Naive thymus-derived CD4-positive, alpha-beta T cell (primary cell): Measurements from ENCODE around the gene RARG. TPM values are rescaled to one million over a fixed set of nuclear protein-coding genes. Genes with fewer than 3 reads are reported as not detected.
A peak's percentile ranks its signal among the peaks of the same experiment; 100 is the strongest.
"Not testable (repeated sequence)": the region's sequence is repeated elsewhere in the genome, so short reads cannot be mapped to it uniquely, and the experiment has no call there.

Experiments
- ATAC-seq: fragments of 150-1000 bp; cut with Tn5 transposase; 2 replicates; pipeline ENCODE4 v1.10.0; 2021; ENCODE audit warnings: mild to moderate bottlenecking, moderate library complexity
- CTCF ChIA-PET: fragments of 350-600 bp; sonication (Branson Sonifier 250); formaldehyde crosslinking; loops from one replicate; lab custom pipeline; 2021; ENCODE audit warnings: antibody characterized with exemption; lab: Charles Lee
- POLR2A ChIA-PET: fragments of 350-600 bp; sonication (Branson Sonifier 250); formaldehyde crosslinking; loops from one replicate; lab custom pipeline; 2021; ENCODE audit warnings: antibody characterized with exemption, inconsistent platforms; lab: Charles Lee
- DNase-seq, 9 donors: peaks; one replicate each; pipeline versions ENCODE4 v3.0.0 to v3.0.0-alpha.2; 2020 to 2022; ENCODE audit warnings: mixed read lengths in 1 of 9
- H3K27ac ChIP-seq: one replicate; pipeline ENCODE4 v1.7.0; 2013; ENCODE audit warnings: mild to moderate bottlenecking, low read depth, low read length, moderate library complexity
- H3K27me3 ChIP-seq, 2 donors: one replicate each; pipeline ENCODE4 v1.7.0; 2013; ENCODE audit warnings: low read length in 2 of 2, mild to moderate bottlenecking in 2 of 2, moderate library complexity in 2 of 2; ENCODE audit not compliant: control insufficient read depth in 2 of 2, insufficient read depth in 2 of 2
- H3K36me3 ChIP-seq, 3 experiments: 1 replicate in 2 of 3; 2 replicates in 1 of 3; pipeline ENCODE4 v1.7.0; 2013; ENCODE audit warnings: low read length in 3 of 3, mild to moderate bottlenecking in 3 of 3, moderate library complexity in 1 of 3; ENCODE audit not compliant: insufficient read depth in 3 of 3, control insufficient read depth in 2 of 3
- H3K4me1 ChIP-seq, 2 donors: one replicate each; pipeline ENCODE4 v1.7.0; 2013; ENCODE audit warnings: low read length in 2 of 2, mild to moderate bottlenecking in 2 of 2, moderate library complexity in 1 of 2; ENCODE audit not compliant: control insufficient read depth in 2 of 2, insufficient read depth in 2 of 2
- H3K4me3 ChIP-seq: 2 replicates; pipeline ENCODE4 v1.7.0; 2013; ENCODE audit warnings: mild to moderate bottlenecking, low read length
- H3K9me3 ChIP-seq, 3 experiments: 1 replicate in 2 of 3; 2 replicates in 1 of 3; pipeline ENCODE4 v1.7.0; 2013; ENCODE audit warnings: low read length in 3 of 3; ENCODE audit not compliant: control insufficient read depth in 2 of 3
- H3K27ac Mint-ChIP-seq, 9 donors: one replicate each; pipeline ENCODE4 v1.8.0; 2020 to 2022; ENCODE audit warnings: mixed read lengths in 9 of 9, mild to moderate bottlenecking in 8 of 9, moderate library complexity in 5 of 9, inconsistent platforms in 2 of 9
- H3K27me3 Mint-ChIP-seq, 5 donors: one replicate each; pipeline ENCODE4 v1.8.0; 2021 to 2022; ENCODE audit warnings: mixed read lengths in 5 of 5, mild to moderate bottlenecking in 1 of 5
- H3K36me3 Mint-ChIP-seq, 5 donors: one replicate each; pipeline ENCODE4 v1.8.0; 2020 to 2022; ENCODE audit warnings: mixed read lengths in 5 of 5, mild to moderate bottlenecking in 3 of 5, inconsistent platforms in 1 of 5
- H3K4me1 Mint-ChIP-seq, 7 donors: one replicate each; pipeline ENCODE4 v1.8.0; 2020 to 2022; ENCODE audit warnings: mixed read lengths in 7 of 7, mild to moderate bottlenecking in 3 of 7, inconsistent platforms in 1 of 7
- H3K4me3 Mint-ChIP-seq, 10 donors: one replicate each; pipeline ENCODE4 v1.8.0; 2020 to 2022; ENCODE audit warnings: mild to moderate bottlenecking in 10 of 10, mixed read lengths in 10 of 10, moderate library complexity in 6 of 10, inconsistent platforms in 2 of 10
- H3K9me3 Mint-ChIP-seq, 11 donors: one replicate each; pipeline ENCODE4 v1.8.0; 2020 to 2022; ENCODE audit warnings: mixed read lengths in 11 of 11, mild to moderate bottlenecking in 4 of 11, inconsistent platforms in 1 of 11, moderate library complexity in 1 of 11
- intact Hi-C, 2 donors: fragments of 100-400 bp; cut with micrococcal nuclease; formaldehyde crosslinking; loops; one replicate each; pipeline ENCODE4 v1.15.1; 2023
- polyA plus RNA-seq, 2 donors: library from polyadenylated mRNA; unstranded; fragments of 300-500 nt; fragmentation: Illumina TruSeq; gene quantifications; one replicate each; pipeline ENCODE4 v1.2.3, GENCODE V29; 2021
- total RNA-seq, 6 experiments: library from RNA in 5 of 6; stranded (reverse) in 5 of 6; gene quantifications; 1 replicate in 5 of 6; 2 replicates in 1 of 6; pipeline ENCODE4 v1.2.3 and lab custom pipeline; 2021 to 2026

Gene RARG
- total and polyA plus RNA-seq, 7 experiments from 2014 or later: 6.4 to 73.1 (median 22.5) TPM

DNA sequence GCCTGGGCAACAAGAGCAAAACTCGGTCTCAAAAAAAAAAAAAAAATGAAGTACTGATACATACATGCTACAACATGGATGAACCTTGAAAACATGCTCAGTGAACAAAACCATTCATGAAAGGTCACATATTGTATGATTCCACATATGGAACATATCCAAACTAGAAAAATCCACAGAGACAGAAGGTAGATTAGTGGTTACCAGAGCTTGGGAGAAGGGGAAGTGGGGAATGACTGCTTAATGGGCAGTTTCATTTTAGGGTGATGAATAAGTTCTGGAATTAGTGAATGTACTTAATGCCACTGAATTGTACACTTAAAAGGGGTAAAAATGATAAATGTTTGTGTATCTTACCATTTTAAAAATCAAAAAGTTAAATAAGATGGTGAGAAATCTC is 27.7 kb downstream of the RARG start:
- CTCF ChIA-PET: interaction anchor here (0.8 to 10.2 kb wide), 6 partner anchors 7 to 1084 kb away, joined by 3 to 88 read pairs (median 4); partner anchors contain the start of gene ITGB7
- Histone ChIP-seq H3K27me3 (no peaks in the 10 kb centered on the region), H3K36me3 (peaks cover 6 to 7% (median 6%) of the 10 kb centered on the region in 3 experiments), H3K4me3 (no peak overlapping the region), H3K9me3 (no peaks in the 10 kb centered on the region), H3K27ac (peak overlapping the region; percentile 85), H3K4me1 (peaks cover 76 to 82% of the 10 kb centered on the region in 2 donors)
- POLR2A ChIA-PET: interaction anchor here (0.7 to 10.4 kb wide), 7 partner anchors 8 to 91 kb away, joined by 3 to 217 read pairs (median 5); partner anchors contain the start of genes CSAD, PFDN5 and ZNF740
- peak overlapping the region in 8 of 9 donors; percentile 21 to 89 (median 86) for H3K27ac Mint-ChIP-seq
- peaks cover 57 to 91% (median 78%) of the 10 kb centered on the region in 7 donors for H3K4me1 Mint-ChIP-seq
- no peaks in the 10 kb centered on the region for H3K9me3 Mint-ChIP-seq
- peak overlapping the region; percentile 33 to 92 (median 84) for H3K4me3 Mint-ChIP-seq
- peaks cover 3 to 55% (median 10%) of the 10 kb centered on the region in 5 donors for H3K36me3 Mint-ChIP-seq
- no peaks in the 10 kb centered on the region for H3K27me3 Mint-ChIP-seq
- no peak for ATAC-seq
- intact Hi-C loops: no loop called here
- DNase-seq: no peak

DNA sequence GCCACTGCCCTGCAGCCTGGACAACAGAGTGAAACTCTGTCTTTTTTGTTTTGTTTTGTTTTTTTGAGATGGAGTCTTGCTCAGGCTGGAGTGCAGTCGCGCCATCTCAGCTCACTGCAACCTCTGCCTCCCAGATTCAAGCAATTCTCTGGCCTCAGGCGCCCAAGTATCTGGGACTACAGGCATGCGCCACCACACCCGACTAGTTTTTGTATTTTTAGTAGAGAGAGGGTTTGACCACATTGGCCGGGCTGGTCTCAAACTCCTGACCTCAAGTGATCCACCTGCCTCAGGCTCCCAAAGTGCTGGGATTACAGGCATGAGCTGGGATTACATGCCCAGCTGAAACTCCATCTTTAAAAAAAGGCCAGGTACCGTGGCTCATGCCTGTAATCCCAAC is 29.7 kb downstream of the RARG start:
- ChIA-PET CTCF (interaction anchor here (0.6 to 10.2 kb wide), 4 partner anchors 9 to 663 kb away, joined by 3 to 88 read pairs (median 26); partner anchors contain the start of gene ITGB7), POLR2A (interaction anchor here (1.1 to 10.4 kb wide), 5 partner anchors 7 to 49 kb away, joined by 3 to 217 read pairs (median 84); partner anchors contain the start of genes CSAD, ITGB7 and ZNF740)
- H3K27me3 Mint-ChIP-seq, H3K9me3 ChIP-seq, H3K27me3 ChIP-seq, H3K4me3 ChIP-seq, intact Hi-C loops, H3K9me3 Mint-ChIP-seq, H3K27ac ChIP-seq, H3K36me3 ChIP-seq, ATAC-seq, DNase-seq: not testable (repeated sequence)
- H3K27ac Mint-ChIP-seq: peak overlapping the region in 4 of 9 donors; percentile 14 to 95 (median 38)
- peak overlapping the region in 3 of 10 donors; percentile 53 to 73 (median 72) for H3K4me3 Mint-ChIP-seq
- H3K4me1 Mint-ChIP-seq: peaks cover 59 to 88% (median 75%) of the 10 kb centered on the region in 7 donors
- H3K4me1 ChIP-seq: peaks cover 74 to 84% of the 10 kb centered on the region in 2 donors
- H3K36me3 Mint-ChIP-seq: peaks cover 3 to 63% (median 18%) of the 10 kb centered on the region in 5 donors

DNA sequence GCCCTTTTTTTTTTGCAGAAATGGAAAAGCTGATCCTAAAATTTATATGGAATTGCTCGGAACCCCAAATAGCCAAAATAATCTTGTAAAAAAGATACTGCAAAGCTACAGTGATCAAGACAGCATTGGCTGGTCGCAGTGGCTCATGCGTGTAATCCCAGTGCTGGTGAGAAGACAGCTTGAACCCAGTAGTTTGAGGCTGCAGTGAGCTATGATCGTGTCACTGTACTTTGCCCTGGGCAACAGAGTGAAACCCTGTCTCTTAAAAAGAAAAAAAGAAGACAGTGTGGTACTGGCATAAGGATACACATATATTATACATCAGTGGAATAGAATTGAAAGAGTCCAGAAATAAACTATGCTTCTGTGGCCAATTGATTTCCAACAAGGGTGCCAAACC is 30.4 kb downstream of the RARG start:
- Mint-ChIP-seq H3K27me3 (no peaks in the 10 kb centered on the region), H3K4me3 (peak overlapping the region in 9 of 10 donors; percentile 2 to 90 (median 43)), H3K4me1 (peaks cover 61 to 89% (median 75%) of the 10 kb centered on the region in 7 donors), H3K36me3 (peaks cover 3 to 63% (median 24%) of the 10 kb centered on the region in 5 donors), H3K27ac (peak overlapping the region in 8 of 9 donors; percentile 16 to 95 (median 74)), H3K9me3 (peaks cover 0 to under 1% (median 0%) of the 10 kb centered on the region in 11 donors)
- H3K4me3 ChIP-seq: no peak overlapping the region
- DNase-seq (no peak), ATAC-seq (no peak)
- ChIA-PET CTCF (interaction anchor here (0.7 to 10.2 kb wide), 6 partner anchors 10 to 663 kb away, joined by 3 to 88 read pairs (median 4); partner anchors contain the start of gene ITGB7), POLR2A (interaction anchor here (0.7 to 10.4 kb wide), 7 partner anchors 8 to 85 kb away, joined by 3 to 217 read pairs (median 8); partner anchors contain the start of genes CSAD, ITGB7 and ZNF740)
- H3K4me1 ChIP-seq: peaks cover 70 to 88% of the 10 kb centered on the region in 2 donors
- no peaks in the 10 kb centered on the region for H3K9me3 ChIP-seq
- peak overlapping the region; percentile 75 for H3K27ac ChIP-seq
- no peaks in the 10 kb centered on the region for H3K27me3 ChIP-seq
- intact Hi-C loops: no loop called here
- peaks cover 13 to 16% (median 16%) of the 10 kb centered on the region in 3 experiments for H3K36me3 ChIP-seq

DNA sequence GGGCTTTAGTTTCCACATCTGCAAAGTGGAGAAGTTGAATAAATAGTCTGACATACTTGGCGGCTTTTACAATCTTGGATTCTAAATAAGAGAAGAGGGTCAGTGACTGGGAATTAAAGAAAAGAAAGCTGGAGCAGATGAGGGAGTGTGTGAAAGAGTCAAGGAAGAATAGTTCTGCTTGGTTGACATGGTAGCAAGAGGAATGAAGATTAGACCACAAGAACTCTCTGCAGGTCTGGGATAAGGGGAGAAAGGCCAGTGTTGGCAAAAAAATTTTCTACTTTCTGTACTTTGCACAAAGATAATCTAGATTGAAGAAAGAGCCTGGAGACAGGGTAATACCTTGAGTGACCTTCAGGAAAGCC is 30.9 kb downstream of the RARG start:
- ChIA-PET CTCF (interaction anchor here (0.9 to 10.2 kb wide), 5 partner anchors 10 to 135 kb away, joined by 3 to 88 read pairs (median 4); partner anchors contain the start of gene ITGB7), POLR2A (interaction anchor here (0.7 to 10.4 kb wide), 7 partner anchors 8 to 107 kb away, joined by 3 to 217 read pairs (median 8); partner anchors contain the start of genes CSAD, ITGB7 and ZNF740)
- Mint-ChIP-seq H3K4me3 (peak overlapping the region; percentile 65 to 90 (median 76)), H3K27ac (peak overlapping the region; percentile 82 to 95 (median 92)), H3K9me3 (peaks cover 0 to 2% (median 0%) of the 10 kb centered on the region in 11 donors), H3K4me1 (peaks cover 58 to 90% (median 77%) of the 10 kb centered on the region in 7 donors), H3K27me3 (no peaks in the 10 kb centered on the region), H3K36me3 (peaks cover 3 to 64% (median 24%) of the 10 kb centered on the region in 5 donors)
- Histone ChIP-seq H3K4me1 (peaks cover 70 to 92% of the 10 kb centered on the region in 2 donors), H3K9me3 (no peaks in the 10 kb centered on the region), H3K27ac (peak overlapping the region; percentile 75), H3K36me3 (peaks cover 18 to 21% (median 20%) of the 10 kb centered on the region in 3 experiments), H3K27me3 (no peaks in the 10 kb centered on the region), H3K4me3 (peak overlapping the region; percentile 21)
- no peak for DNase-seq
- no peak for ATAC-seq
- intact Hi-C loops: no loop called here

DNA sequence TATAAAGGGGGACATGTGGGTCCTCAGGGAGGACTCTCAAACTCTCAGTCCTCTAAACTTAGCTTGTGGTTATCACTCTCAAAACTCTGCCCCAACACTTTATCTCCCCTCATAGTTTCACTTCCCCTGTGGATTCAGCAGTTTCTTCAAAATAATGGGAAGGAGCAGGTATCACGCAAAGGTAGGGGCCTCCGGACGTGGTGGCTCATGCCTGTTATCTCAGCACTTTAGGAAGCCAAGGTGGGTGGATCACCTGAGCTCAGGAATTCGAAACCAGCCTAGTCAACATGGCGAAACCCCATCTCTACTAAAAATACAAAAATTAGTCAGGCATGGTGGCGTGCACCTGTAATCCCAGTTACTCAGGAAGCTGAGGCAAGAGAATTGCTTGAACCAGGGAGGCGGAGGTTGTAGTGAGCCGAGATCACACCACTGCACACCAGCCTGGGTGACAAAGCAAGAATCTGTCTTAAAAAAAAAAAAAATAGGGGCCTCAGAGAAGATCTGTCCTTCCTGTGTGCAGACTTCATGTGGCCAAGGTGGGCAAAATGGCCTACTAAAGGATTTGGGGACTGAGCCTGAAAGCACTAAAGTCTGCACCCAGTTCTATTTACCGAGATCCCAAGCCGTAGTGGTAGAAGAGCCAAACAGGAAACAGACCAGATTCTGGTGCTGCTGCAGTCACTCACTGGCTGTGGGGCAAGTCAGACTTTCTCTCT is 31.4 kb downstream of the RARG start:
- peaks cover 70 to 94% of the 10 kb centered on the region in 2 donors for H3K4me1 ChIP-seq

DNA sequence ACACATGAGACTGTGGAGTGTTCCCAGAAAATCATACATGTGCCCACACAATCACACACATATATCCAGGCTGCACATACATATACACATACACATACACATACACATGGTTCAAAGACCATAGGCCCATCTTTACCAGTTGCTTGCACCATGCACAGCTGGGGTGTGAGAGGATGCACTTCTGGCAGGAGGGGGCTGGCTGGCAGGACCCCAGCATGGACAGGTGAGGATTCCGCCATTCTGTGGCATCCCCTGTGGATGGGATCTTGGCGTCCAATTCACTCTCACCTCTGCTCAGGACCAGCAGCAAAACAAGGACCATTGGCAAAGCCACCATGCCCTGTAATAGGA is 31.9 kb downstream of the RARG start:
- Mint-ChIP-seq H3K27me3 (no peaks in the 10 kb centered on the region), H3K4me1 (peaks cover 53 to 87% (median 71%) of the 10 kb centered on the region in 7 donors), H3K36me3 (peaks cover 6 to 66% (median 24%) of the 10 kb centered on the region in 5 donors), H3K27ac (peak overlapping the region; percentile 82 to 95 (median 92)), H3K9me3 (peaks cover 0 to 2% (median 0%) of the 10 kb centered on the region in 11 donors), H3K4me3 (peak overlapping the region; percentile 65 to 90 (median 76))
- peaks cover 26 to 31% (median 31%) of the 10 kb centered on the region in 3 experiments for H3K36me3 ChIP-seq
- no peaks in the 10 kb centered on the region for H3K9me3 ChIP-seq
- intact Hi-C loops: no loop called here
- H3K27ac ChIP-seq: peak overlapping the region; percentile 75
- ChIA-PET POLR2A (interaction anchor here (1.2 to 10.4 kb wide), 5 partner anchors 8 to 20 kb away, joined by 5 to 217 read pairs (median 38); partner anchors contain the start of genes CSAD, ITGB7 and ZNF740), CTCF (interaction anchor here (1.2 to 10.2 kb wide), 4 partner anchors 11 to 145 kb away, joined by 4 to 88 read pairs (median 27); partner anchors contain the start of gene ITGB7)
- ATAC-seq (no peak), DNase-seq (no peak)
- peak overlapping the region; percentile 21 for H3K4me3 ChIP-seq
- H3K4me1 ChIP-seq: peaks cover 67 to 89% of the 10 kb centered on the region in 2 donors
- H3K27me3 ChIP-seq: no peaks in the 10 kb centered on the region

More for the DNA sequence above, 31.4 kb downstream of the RARG start:
- Histone ChIP-seq H3K9me3 (no peaks in the 10 kb centered on the region), H3K27ac (peak overlapping the region; percentile 75), H3K4me3 (peak overlapping the region; percentile 21), H3K27me3 (no peaks in the 10 kb centered on the region), H3K36me3 (peaks cover 23 to 26% (median 26%) of the 10 kb centered on the region in 3 experiments)
- POLR2A ChIA-PET: interaction anchor here (0.7 to 10.4 kb wide), 7 partner anchors 8 to 107 kb away, joined by 3 to 217 read pairs (median 38); partner anchors contain the start of genes CSAD, ITGB7 and ZNF740
- peak in 4 of 9 donors; percentile 41 to 46 (median 42) for DNase-seq
- H3K9me3 Mint-ChIP-seq: peaks cover 0 to 2% (median 0%) of the 10 kb centered on the region in 11 donors
- H3K27ac Mint-ChIP-seq: peak overlapping the region; percentile 82 to 95 (median 92)
- peak; percentile 29 for ATAC-seq
- H3K27me3 Mint-ChIP-seq: no peaks in the 10 kb centered on the region
- H3K4me1 Mint-ChIP-seq: peaks cover 56 to 91% (median 74%) of the 10 kb centered on the region in 7 donors
- CTCF ChIA-PET: interaction anchor here (0.9 to 10.2 kb wide), 5 partner anchors 10 to 145 kb away, joined by 3 to 88 read pairs (median 4); partner anchors contain the start of gene ITGB7
- intact Hi-C loops: no loop called here
- H3K36me3 Mint-ChIP-seq: peaks cover 4 to 65% (median 24%) of the 10 kb centered on the region in 5 donors
- peak overlapping the region; percentile 65 to 90 (median 76) for H3K4me3 Mint-ChIP-seq
